Kasumi-1 (cell line): ENCODE results near the gene IFNL1.
"Not testable (repeated sequence)": the region's sequence is repeated elsewhere in the genome, so short reads cannot be mapped to it uniquely, and the experiment has no call there.

Experiments
- DNase-seq, 2 experiments: peaks; one replicate each; lab custom pipeline; 2025; lab: John Stamatoyannopoulos, UW

IFNL1 gene

DNA sequence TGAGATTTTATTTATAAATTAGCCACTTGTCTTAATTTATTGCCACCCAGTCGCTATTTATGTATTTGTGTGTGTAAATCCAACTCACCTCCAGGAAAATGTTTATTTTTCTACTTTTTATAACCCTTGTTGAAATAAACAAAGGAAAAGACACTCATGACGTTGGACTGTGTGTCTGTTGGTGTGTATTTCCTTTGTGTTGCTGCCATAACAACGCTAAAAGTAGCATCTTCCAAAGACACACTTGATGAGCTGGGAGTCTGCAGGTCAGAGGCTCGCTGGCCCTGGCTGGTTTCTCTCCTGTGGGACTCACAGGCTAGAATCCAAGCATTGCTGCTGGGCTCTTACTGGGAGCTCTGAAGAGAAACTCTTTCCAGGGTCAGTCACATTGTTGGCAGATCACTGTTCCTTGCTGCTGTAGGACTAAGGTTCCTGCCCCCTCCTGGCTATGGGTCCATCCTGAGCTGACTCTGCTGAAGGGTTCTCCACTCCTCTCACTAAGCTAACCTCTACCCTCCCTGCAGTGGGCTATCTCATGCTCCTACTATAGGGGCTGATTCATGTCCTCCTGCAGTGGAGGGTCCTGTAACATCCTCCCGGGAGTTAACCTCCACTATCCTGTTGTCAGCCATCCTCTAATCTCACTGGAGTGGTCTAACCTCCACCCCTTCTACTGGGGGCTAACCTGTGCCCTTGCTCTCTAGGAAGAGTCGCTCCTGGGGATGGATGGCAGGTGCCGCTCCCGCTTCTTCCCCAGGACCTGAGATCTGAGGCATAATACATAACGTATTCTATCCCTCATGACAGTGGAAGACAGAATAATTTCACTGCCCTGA, 26.0 kb upstream of the IFNL1 start:
- DNase-seq: no peak

DNA sequence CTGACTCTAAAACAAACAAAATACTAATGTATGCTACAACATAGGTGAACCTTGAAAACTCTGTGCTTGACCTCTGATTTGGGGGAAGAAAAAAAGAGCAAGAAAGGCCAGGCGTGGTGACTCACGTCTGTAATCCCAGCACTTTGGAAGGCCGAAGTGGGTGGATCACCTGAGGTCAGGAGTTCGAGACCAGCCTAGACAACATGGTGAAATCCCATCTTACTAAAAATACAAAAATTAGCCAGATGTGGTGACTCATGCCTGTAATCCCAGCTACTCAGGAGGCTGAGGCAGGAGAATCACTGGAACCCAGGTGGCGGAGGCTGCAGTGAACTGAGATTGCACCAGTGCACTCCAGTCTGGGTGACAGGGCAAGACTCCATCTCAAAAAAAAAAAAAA, 22.3 kb upstream of the IFNL1 start:
- not testable (repeated sequence) for DNase-seq

GRCh38 chr19:39275578-39275977, 20.6 kb upstream of the IFNL1 start:
- no peak for DNase-seq

DNA sequence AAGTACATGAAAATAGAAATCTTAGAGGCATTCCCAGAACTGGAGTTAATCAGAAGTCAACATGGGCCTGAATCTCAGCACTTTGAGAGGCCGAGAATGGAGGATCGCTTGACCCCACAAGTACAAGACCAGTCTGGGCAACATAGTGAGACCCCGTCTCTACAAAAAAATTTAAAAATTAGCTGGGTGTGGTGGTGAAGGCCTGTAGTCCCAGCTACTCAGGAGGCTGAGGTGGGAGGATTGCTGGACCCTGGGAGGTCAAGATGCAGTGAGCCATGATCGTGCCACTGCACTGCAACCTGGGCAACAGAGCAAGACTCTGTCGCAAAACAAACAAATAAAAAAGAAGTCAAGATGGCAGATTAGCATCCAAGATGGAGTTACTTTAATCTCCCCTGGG, 19.5 kb upstream of the IFNL1 start:
- no peak for DNase-seq

- DNase-seq: no peak
Measured at GRCh38 chr19:39277598-39277997, 18.6 kb upstream of the IFNL1 start.

DNA sequence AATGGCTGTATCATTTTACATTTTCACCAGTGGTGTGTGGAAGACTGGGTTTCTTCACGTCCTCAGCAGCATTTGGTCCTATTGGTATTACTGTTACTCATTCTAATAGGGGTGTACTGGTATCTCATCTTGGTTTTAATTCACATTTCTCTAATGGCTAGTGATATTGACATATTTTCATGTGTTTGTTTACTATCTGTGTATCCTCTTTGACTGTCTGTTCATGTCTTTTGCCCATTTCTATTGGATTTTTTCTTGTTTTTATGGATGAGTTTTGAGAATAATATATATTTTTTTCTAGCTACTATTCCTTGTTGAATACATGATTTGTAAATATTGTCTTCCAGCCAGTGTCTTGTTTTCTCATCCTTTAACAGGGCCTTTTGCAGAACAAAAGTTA, 14.2 kb upstream of the IFNL1 start:
- DNase-seq: no peak

GRCh38 chr19:39284032-39284431, 12.2 kb upstream of the IFNL1 start:
- no peak for DNase-seq

GRCh38 chr19:39293394-39293793, 2.8 kb upstream of the IFNL1 start:
- DNase-seq: no peak

- no peak for DNase-seq
Measured at GRCh38 chr19:39296906-39297305, 699 bp downstream of the IFNL1 start.

- no peak for DNase-seq
Measured at GRCh38 chr19:39297931-39298634, 1.9 kb downstream of the IFNL1 start.

DNA sequence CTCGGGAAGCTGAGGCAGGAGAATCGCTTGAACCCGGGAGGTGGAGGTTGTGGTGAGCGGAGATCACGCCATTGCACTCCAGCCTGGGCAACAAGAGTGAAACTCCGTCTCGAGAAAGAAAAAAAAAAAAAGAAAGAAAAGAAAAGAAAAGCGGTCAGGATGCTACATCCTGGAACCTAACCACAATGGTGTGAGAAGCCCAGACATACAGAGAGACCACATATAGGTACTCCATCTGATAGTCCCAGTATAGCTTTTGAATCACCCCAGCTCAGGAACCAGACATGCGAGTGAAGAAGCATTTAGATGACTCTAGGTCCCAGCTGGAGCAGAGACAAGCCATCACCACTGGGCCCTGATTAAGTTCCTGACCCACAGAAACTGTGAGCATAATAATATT, 3.2 kb downstream of the IFNL1 start:
- no peak for DNase-seq

- no peak for DNase-seq
Measured at GRCh38 chr19:39299832-39300231, 3.6 kb downstream of the IFNL1 start.

DNA sequence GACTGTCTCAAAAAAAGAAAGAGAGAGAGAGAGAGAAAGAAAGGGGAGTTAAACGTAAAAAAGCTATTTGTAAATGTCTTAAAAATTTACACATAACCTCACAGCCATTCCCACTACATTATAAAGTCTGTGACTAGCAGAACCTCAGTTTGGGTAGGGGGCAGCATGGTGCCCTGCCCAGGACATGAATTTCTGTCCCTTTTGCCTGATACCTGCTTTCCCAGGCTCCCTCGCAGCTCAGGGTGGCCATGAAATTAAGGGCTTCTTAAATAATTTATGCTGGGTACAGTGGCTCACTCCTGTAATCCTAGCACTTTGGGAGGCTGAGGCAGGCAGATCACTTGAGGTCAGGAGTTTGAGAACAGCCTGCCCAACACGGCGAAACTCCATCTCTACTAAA, 4.8 kb downstream of the IFNL1 start:
- DNase-seq: no peak

DNA sequence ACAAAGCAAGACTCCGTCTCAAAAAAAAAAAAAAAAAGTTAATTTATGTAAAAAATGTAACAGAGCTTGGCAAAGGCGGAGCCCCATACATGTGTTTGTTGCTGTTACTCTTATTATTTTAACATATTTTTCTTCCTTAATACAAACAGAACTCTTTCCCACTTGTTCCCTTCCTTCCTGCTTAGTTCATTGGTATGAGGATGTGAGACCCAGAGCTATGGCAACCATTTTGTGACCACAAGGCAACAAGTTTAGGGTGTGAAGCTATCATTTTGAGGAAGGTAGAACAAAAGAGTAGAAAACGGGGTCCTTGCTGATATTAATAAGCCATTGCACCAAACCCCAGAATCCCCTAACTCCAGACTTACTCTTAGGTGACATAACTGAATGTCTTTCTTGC, 5.4 kb downstream of the IFNL1 start:
- no peak for DNase-seq

- no peak for DNase-seq
Measured at GRCh38 chr19:39303373-39304184, 7.4 kb downstream of the IFNL1 start.

GRCh38 chr19:39304185-39304513, 7.9 kb downstream of the IFNL1 start:
- no peak for DNase-seq

- DNase-seq: peak in 1 of 2 experiments; percentile 17
Measured at GRCh38 chr19:39304701-39305571, 8.7 kb downstream of the IFNL1 start.

GRCh38 chr19:39306075-39306474, 9.9 kb downstream of the IFNL1 start:
- no peak for DNase-seq

GRCh38 chr19:39307046-39307821, 11.0 kb downstream of the IFNL1 start:
- no peak for DNase-seq

GRCh38 chr19:39307822-39308530, 11.8 kb downstream of the IFNL1 start:
- DNase-seq: no peak
